HTERT RPE-1 (cell line): ENCODE measurements around the gene GALNT13.

ENCODE experiments used
- in situ Hi-C: fragments of 300-500 bp; cut with MboI; formaldehyde crosslinking; loops from 4 replicates; pipeline ENCODE4 v1.14.3; 2020; ENCODE audit warnings: low sequenced_read_pairs

The GALNT13 gene

DNA sequence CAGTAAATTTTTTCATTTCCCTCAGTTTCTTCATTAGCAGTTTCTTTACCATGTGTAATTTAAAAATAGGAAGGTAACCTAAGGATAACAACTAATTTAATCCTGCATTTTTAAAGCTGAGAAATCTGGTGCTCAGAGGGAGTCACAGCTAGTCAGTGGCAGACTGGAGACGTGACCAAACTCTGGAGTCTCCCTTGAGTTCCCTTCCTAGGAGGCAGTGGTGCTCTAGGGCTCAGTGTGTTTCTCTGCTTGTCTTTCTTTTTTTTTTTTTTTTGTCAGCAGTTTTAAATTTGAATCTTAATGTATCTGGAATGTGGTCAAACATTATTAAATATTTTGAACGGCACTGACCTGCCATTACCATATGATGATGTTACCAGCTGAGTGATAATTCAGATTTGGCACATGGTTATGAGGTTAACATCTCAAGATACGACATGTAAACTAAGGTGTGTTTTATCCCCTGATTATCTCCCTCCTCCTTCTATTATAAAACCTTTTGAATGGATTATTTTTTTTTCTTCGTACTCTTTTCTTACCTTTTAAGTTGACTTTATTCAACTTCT lies 226.2 kb downstream of the GALNT13 start:
- in situ Hi-C loops: no loop called here

DNA sequence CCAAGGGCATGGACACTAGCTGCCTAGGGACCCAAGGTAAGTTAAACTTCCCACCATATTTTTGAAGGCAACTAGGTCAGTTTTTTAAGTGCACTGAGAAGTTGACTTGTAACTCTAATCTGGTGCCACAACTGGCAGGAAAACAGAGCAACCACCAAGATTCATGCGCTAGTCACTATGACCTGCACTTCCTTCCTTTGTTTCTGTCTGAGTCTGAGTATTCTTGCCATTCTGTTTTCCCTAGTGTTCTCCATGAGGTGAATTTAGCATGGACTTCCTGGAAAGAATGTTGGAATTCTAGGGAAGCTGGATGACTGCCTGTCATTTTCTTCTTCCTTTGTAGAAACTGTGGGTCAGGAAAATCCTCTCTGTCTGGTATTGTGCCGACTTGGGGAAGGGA lies 249.0 kb downstream of the GALNT13 start:
- in situ Hi-C loops: no loop called here

DNA sequence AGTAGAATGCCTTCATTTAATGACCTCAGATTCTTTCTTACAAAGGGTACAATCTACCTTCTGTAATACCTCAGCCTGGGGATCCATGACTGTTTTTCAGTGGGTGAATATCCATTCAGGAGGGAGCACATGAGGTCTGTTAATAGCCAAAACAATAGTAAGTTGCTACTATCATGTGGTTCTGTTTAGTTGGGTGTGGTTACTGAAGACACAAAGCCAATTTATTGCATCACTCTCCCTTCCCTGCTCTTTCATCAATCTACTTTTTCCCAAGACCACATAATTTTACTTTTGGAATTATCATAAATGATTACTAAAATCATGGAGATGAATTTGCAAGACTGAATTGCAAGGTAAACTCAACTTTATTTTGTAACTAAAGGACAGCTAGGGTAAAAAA lies 254.2 kb downstream of the GALNT13 start:
- in situ Hi-C loops: no loop called here

DNA sequence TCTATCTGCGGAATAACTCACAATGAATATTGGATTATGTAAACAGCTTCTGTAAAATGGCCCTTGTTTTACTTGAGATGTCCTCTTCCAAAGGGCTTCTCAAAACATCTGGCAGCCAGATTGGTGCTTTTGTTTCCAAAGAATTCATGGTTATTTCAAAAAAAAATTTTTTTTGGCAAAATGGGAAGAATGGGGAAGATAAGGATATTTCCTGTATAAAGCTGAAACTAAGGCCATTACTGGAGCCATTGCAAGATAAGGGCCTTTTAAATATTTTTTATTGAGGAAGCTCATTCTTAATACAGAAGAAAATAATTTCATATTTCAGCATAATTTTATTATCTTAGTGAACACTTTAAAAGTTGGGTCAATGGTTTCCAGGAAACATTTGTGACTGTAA lies 259.1 kb downstream of the GALNT13 start:
- in situ Hi-C loops: no loop called here

DNA sequence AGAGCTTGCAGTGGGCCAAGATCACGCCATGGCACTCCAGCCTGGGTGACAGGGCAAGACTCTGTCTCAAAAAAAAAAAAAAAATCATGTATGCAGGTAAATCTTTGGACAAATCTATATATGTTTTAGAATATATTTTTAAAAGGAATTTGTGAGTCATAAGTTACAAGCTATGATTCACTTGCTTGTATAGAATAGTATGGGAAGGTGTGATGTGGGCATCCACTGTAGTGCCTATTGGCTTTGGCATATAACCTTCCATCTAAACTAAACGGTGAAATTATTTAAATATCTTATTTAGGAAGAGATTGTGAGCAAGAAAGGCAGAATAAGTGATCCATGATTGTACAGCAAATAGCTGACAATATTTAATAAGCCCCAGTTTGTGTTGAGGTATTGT lies 261.1 kb downstream of the GALNT13 start:
- in situ Hi-C loops: no loop called here

DNA sequence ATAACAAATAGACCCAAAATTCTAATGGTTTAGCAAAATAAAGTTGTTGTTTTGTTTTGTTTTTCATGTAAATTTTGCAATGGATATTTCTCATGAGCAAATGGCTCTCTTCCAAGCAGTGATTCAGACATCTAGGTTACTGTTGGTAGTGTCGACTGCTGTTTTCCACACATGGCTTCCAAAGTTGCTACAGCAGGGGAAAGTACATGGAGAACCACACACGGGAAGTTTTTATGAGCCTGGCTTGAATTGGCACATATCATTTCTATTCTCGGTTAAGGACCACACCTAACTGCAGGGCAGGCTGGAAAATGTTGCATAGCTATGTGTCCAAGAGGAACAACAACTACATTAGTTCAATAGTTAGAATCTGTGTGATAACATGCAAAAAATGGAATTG lies 262.1 kb downstream of the GALNT13 start:
- in situ Hi-C loops: no loop called here

DNA sequence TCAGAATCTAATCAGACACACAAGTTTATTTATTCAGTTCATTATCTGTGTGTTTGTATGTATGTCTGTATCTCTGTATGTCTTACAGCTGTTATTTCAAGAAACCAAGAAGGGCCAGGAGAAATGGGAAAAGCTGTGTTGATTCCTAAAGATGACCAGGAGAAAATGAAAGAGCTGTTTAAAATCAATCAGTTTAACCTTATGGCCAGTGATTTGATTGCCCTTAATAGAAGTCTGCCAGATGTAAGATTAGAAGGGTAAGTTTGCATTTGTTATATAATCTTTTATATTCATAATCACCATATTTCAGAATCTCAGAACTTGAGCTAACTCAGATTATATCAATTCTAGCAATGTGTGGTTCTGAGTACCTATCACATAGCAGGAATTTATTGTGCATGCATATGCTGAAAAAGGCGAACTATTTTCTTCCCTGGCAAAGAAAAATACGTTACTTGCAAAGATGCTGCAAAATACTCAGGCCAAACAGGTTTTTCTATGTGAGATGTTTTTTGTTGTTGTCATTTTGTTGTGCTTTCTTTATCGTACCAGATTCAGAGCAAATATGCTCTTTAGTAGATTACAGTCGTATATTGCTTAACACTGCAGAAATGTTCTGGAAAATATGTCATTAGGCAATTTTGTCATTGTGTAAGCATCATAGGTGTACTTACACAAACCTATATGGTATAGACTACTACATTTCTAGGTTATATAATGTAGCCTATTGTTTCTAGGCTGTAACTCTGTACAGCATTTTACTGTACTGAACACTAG lies 268.7 kb downstream of the GALNT13 start:
- in situ Hi-C loops: no loop called here

DNA sequence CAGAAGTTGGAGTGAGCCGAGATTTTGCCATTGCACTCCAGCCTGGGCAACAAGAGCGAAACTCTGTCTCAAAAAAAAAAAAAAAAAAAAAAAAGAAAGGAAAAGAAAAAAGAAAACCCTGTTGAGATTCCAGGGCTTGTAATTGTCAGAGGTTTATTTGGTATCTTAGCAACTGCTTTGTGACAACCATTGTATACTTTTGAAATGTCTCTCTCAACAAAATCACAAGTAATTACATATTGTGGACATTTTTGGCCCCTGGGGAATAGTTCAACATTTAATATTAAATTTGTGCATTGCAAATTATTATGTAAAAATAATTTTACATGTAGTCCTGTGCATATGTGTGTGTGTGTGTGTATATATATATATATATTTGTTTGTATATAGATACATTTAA lies 270.8 kb downstream of the GALNT13 start:
- in situ Hi-C loops: no loop called here

DNA sequence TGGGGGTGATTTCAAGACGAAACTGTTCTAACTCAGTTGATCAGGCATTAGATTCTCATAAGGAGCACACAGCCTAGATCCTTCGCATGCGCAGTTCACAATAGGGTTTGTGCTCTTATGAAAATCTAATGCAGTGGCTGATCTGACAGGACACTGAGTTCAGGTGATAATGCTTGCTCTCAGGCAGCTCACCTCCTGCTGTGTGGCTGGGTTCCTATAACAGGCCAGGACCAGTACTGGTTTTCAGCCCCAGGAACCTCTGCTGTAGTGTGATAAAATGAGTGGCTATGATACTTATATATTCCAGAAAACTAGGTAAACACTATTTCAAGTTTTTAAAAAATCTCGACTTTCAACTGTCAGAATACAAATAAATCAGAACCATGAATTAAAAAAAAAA lies 271.4 kb downstream of the GALNT13 start:
- in situ Hi-C loops: no loop called here

GRCh38 chr2:154158101-154158500 lies 286.4 kb downstream of the GALNT13 start:
- in situ Hi-C loops: no loop called here

DNA sequence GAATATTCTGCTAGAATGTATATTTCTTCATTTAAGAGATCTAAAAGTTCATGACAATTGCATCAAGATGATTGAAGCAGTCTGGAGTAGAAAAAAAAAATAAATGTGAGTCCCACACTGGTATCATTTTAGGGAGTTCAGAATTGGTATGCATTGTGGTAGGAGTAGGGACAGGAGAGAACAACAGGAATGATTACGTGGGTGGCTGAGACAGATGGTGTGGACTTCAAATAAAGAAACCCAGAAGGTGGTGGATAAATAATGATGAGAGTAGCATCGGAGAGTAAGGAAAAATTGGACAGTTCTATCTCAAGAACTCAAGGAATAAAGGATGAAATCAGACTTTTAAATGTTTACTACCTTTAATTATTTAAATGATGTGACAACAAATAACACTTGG lies 289.6 kb downstream of the GALNT13 start:
- in situ Hi-C loops: no loop called here

- in situ Hi-C loops: no loop called here
These were observed 298.7 kb downstream of the GALNT13 start for GRCh38 chr2:154170400-154170799.

- in situ Hi-C loops: no loop called here
These were observed 301.4 kb downstream of the GALNT13 start for GRCh38 chr2:154173164-154173563.

- in situ Hi-C loops: no loop called here
These were observed 302.2 kb downstream of the GALNT13 start for GRCh38 chr2:154173919-154174318.

DNA sequence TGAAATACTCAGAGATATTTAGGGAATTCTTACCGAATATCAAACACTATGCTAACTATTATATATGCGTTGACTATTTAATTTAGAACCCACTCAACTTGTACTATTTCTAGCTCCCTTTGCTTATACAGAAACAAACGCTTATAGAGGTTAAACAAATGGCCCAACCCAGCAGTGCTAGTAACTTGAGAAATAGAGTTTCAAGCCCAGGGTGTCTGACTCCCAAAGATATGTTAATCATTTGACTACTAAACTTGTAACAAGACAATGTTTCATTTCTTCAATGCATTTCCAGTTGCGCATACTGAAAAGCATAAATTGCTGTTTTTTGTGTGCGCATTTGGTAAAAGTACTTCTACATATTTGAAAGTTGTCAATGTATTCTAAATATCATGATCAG lies 310.3 kb downstream of the GALNT13 start:
- in situ Hi-C loops: no loop called here

DNA sequence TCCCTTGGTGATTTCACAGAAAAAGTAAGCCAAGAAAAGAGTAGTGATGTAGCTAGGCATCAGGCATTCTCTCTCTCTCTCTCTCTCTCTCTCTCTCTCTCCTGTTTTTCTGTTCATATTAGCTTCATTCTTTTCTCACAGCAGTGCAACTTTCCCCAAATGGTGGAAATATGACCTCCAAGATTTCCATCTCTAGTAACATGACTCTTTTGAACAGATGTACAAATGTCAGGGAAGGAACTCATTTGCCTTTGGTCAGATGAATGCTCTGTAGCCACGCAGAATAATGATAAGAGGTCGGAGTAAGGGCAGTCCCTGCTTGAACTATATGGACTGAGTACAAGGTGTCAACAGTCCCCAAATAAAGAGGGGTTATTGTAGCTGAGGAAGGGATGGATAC lies 316.2 kb downstream of the GALNT13 start:
- in situ Hi-C loops: no loop called here

- in situ Hi-C loops: no loop called here
These were observed 318.2 kb downstream of the GALNT13 start for GRCh38 chr2:154189953-154190352.

DNA sequence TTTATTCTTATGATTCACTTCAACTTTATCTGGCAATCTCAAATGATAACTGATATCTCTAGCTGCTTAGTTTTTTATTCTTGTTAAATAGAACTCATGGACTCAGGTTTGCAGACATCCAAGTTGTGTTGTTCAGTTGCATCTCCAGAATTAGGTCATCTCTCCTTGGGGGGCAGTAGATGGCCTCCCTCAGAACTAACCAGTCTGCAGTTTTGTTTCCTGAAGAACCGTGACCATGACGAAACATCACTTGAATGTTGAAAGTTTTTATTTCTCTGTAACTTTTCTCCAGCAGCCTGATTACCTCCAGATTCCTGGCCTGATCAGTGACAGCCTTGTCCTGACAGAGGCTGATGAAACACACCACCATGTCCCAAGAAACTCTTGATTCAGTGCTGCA lies 321.5 kb downstream of the GALNT13 start:
- in situ Hi-C loops: no loop called here

- in situ Hi-C loops: no loop called here
These were observed 323.4 kb downstream of the GALNT13 start for GRCh38 chr2:154194909-154195643.

- in situ Hi-C loops: no loop called here
These were observed 324.0 kb downstream of the GALNT13 start for GRCh38 chr2:154195644-154196195.

DNA sequence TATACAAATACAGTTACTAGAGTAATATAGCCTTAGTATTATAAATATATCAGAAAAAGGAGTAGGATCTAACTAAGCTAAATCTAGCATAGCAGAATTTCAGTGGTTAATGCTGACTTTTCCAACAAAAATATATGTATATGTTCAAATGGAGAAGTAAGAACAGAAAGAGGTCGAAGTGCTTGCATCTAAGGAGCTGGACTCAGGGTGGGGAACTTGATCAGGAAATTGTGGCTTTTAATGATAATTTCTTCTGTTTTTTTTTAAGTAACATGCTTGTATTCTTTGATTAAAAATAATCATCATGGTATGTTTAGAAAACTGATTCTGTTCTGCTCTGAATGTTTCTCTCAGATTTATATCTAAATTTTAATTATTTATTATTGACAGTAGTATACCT lies 327.1 kb downstream of the GALNT13 start:
- in situ Hi-C loops: no loop called here

- in situ Hi-C loops: no loop called here
These were observed 331.5 kb downstream of the GALNT13 start for GRCh38 chr2:154203206-154203605.
